PFSK-1 (cell line): ENCODE data around the gene DDX17.

Experiments used
- FOXP2 ChIP-seq: optimal IDR thresholded peaks from 2 replicates; pipeline ENCODE3; 2011; ENCODE audit warnings: borderline replicate concordance, control low read depth, inconsistent platforms; ENCODE audit not compliant: insufficient read depth; ENCODE audit errors: extremely low read length, extremely low read depth
- POLR2AphosphoS5 ChIP-seq: IDR thresholded peaks from 2 replicates; pipeline ENCODE4 v1.6.1; 2012; ENCODE audit warnings: low read depth, mild to moderate bottlenecking, control low read depth, low read length, moderate library complexity
- SIN3A ChIP-seq: IDR thresholded peaks from 2 replicates; pipeline ENCODE4 v1.6.1; 2012; ENCODE audit warnings: mild to moderate bottlenecking, low read length, moderate library complexity, borderline replicate concordance; ENCODE audit not compliant: insufficient read depth
- TAF1 ChIP-seq: IDR thresholded peaks from 2 replicates; pipeline ENCODE4 v1.6.1; 2012; ENCODE audit warnings: low read length, control low read depth, borderline replicate concordance; ENCODE audit not compliant: insufficient read depth
- TF ChIP-seq, protein P1 (sequence below), 2 experiments: IDR thresholded peaks; 2 replicates each; pipeline versions ENCODE4 v1.6.1 to v1.8.0; 2011 to 2012; ENCODE audit warnings: low read depth in 2 of 2, low read length in 2 of 2, control low read depth in 1 of 2, inconsistent platforms in 1 of 2, mild to moderate bottlenecking in 1 of 2, moderate library complexity in 1 of 2; ENCODE audit not compliant: insufficient read depth in 1 of 2

The DDX17 gene

DNA sequence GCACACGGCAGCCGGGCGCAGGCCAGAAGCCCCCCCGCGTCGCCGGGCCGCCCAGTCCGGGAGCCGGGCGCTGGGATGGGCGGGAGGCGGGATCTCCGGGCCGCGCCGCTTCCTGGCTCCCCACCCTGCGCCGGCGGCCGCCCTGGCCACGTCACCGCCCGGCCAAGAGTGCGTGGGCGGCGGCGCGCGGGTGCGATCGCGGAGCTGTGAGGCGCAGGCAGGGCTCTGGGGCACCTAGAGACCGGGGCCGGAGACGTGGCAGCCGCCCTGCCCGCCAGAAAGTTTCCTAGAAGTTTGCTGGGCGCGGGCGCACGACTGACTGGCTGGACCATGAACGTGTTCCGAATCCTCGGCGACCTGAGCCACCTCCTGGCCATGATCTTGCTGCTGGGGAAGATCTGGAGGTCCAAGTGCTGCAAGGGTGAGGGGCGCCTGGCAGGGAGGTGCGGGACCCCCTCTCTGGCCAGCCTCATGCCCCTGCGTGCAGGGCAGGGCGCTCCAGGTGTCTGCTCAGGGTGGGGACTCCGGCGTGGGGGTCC lies 38.1 kb downstream of the DDX17 start, which contains the start of gene KDELR3:
TSS of gene KDELR3 (plus strand) at position 193 of the 539 bp plus-strand sequence. CDS start at position 331, 138 bp downstream.
- TF ChIP-seq SIN3A (no peak), TAF1 (no peak), FOXP2 (no peak), POLR2AphosphoS5 (peak; percentile 41; the same call in 1 of the 2 replicates)
- TF ChIP-seq, protein P1, sequence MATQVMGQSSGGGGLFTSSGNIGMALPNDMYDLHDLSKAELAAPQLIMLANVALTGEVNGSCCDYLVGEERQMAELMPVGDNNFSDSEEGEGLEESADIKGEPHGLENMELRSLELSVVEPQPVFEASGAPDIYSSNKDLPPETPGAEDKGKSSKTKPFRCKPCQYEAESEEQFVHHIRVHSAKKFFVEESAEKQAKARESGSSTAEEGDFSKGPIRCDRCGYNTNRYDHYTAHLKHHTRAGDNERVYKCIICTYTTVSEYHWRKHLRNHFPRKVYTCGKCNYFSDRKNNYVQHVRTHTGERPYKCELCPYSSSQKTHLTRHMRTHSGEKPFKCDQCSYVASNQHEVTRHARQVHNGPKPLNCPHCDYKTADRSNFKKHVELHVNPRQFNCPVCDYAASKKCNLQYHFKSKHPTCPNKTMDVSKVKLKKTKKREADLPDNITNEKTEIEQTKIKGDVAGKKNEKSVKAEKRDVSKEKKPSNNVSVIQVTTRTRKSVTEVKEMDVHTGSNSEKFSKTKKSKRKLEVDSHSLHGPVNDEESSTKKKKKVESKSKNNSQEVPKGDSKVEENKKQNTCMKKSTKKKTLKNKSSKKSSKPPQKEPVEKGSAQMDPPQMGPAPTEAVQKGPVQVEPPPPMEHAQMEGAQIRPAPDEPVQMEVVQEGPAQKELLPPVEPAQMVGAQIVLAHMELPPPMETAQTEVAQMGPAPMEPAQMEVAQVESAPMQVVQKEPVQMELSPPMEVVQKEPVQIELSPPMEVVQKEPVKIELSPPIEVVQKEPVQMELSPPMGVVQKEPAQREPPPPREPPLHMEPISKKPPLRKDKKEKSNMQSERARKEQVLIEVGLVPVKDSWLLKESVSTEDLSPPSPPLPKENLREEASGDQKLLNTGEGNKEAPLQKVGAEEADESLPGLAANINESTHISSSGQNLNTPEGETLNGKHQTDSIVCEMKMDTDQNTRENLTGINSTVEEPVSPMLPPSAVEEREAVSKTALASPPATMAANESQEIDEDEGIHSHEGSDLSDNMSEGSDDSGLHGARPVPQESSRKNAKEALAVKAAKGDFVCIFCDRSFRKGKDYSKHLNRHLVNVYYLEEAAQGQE (IDR thresholded peaks at IDR 0.05; ENCODE audit: insufficient read depth in 1 of 2, low read depth in 2 of 2, low read length in 2 of 2): no peak

DNA sequence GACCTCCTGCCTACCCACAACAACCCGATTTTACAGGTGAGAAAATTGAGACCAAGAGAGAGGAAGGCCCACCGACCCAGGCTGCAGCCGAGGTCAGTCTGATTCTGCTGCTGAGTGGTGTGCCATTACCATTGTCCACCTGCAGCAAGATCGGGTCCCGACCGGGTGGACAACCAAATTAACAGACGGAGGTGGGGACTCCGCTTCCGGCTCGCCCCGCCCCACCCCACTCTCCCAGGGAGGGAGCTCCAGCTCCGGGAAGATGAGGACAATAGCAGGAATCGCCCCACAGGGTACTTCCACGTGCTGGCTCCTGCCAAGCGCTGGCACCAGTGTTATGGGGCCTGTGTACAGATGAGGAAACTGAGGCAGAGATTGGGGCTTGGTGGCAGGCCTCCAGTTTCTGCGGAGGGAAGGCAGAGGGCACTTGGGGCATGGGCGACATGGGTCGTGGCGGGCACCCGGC lies 38.6 kb downstream of the DDX17 start:
- TF ChIP-seq POLR2AphosphoS5: no peak
- no peak for TF ChIP-seq FOXP2
- TF ChIP-seq, protein P1 (IDR thresholded peaks at IDR 0.05; ENCODE audit: insufficient read depth in 1 of 2, low read depth in 2 of 2, low read length in 2 of 2): no peak
- TF ChIP-seq SIN3A: no peak
- no peak for TF ChIP-seq TAF1

DNA sequence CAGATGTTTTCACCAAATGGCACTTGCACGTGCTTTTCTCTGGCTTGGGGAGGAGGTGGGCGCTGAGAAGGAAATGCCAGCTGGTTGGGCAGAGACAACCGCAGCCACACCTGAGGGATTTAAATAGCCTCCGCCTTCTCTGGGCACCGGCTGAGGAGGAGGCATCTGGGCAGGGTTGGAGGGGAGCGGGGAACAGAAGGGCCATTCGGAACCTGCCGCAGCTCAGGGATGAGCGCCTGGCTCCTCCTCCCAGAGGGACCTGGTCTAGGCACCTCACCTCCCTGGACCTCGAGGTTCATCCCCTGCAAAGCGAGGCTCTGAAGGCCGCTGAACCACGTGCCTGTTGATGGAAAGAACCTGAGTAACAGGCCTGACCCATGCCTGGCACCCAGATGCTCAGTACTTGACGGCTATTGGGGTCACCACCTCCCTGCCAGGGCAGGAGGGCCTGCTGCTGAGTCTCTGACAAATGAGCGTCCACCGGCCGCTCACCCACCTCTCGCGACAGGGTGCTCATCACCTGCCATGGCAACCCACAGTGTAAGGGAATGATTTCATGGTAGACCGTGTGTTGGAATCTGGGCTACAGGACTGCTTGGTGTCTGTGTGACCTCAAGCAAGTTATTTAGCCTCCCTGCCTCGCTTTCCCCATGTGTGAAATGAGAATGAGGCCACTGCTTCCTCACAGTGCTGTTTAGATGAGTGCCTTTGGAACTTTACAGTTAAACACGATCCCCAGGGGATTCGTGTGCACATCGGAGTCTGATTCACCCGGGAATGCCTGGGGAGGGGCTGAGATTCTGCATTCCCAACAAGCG lies 40.2 kb downstream of the DDX17 start:
- TF ChIP-seq, protein P1 (IDR thresholded peaks at IDR 0.05; ENCODE audit: insufficient read depth in 1 of 2, low read depth in 2 of 2, low read length in 2 of 2): no peak
- TF ChIP-seq TAF1 (no peak), SIN3A (no peak)

DNA sequence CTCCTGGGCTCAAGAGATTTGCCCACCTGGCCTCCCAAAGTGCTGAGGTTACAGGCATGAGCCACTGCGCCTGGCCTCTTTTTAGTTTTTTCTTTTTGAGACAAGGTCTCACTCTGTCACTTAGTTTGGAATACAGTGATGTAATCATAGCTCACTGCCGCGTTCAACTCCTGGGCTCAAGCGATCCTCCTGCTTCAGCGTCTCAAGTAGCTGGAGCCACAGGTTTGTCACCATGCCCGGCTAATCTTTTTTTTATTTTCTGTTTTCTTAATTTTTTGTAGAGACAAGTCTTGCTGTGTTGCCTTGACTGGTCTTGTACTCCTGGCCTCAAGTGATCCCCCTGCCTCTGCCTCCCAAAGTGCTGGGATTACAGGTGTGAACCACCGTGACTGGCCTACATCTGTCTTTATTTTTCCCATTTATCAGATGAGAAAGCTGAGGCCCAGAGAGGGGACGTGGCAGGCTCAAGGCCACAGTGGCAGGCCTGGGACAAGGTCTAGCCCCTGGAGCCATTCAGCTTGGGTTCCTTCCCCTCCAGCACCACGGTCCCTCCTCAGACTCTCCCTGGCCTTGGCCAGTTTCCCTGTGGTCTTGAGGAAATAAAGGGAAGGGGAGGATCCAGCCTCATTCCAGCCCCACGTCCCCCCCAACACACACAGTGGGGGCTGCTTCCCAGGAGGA lies 41.0 kb downstream of the DDX17 start:
- TF ChIP-seq, protein P1 (IDR thresholded peaks at IDR 0.05; ENCODE audit: insufficient read depth in 1 of 2, low read depth in 2 of 2, low read length in 2 of 2): no peak
- TF ChIP-seq SIN3A (no peak), POLR2AphosphoS5 (no peak)
